Activated naive CD4-positive, alpha-beta T cell treated with anti-CD3 and anti-CD28 coated beads for 36 hours (primary cell): ENCODE data around the gene SH2D3A. TPM values are rescaled to one million over a fixed set of nuclear protein-coding genes. Genes with fewer than 3 reads are reported as not detected.
A peak's percentile ranks its signal among the peaks of the same experiment; 100 is the strongest.

Experiments
- CTCF ChIA-PET: fragments of 350-600 bp; sonication (Branson Sonifier 250); formaldehyde crosslinking; loops from one replicate; lab custom pipeline; 2021; ENCODE audit warnings: antibody characterized with exemption; lab: Charles Lee
- DNase-seq: peaks from one replicate; pipeline ENCODE4 v3.0.0-alpha.2; 2020
- H3K27ac Mint-ChIP-seq: one replicate; pipeline ENCODE4 v1.8.0; 2021; ENCODE audit warnings: mild to moderate bottlenecking, mixed read lengths
- H3K27me3 Mint-ChIP-seq: one replicate; pipeline ENCODE4 v1.8.0; 2021; ENCODE audit warnings: low read depth, mixed read lengths
- H3K36me3 Mint-ChIP-seq: one replicate; pipeline ENCODE4 v1.8.0; 2021; ENCODE audit warnings: low read depth, mixed read lengths
- H3K4me1 Mint-ChIP-seq: one replicate; pipeline ENCODE4 v1.8.0; 2021; ENCODE audit warnings: low read depth, mixed read lengths
- H3K4me3 Mint-ChIP-seq: one replicate; pipeline ENCODE4 v1.8.0; 2021; ENCODE audit warnings: mild to moderate bottlenecking, moderate library complexity, mixed read lengths
- H3K9me3 Mint-ChIP-seq: one replicate; pipeline ENCODE4 v1.8.0; 2021; ENCODE audit warnings: mixed read lengths
- intact Hi-C: fragments of 100-400 bp; cut with micrococcal nuclease; formaldehyde crosslinking; loops from one replicate; pipeline ENCODE4 v1.15.1; 2023
- total RNA-seq, 2 experiments: library from RNA; stranded (reverse); gene quantifications; one replicate each; pipeline ENCODE4 v1.2.3, GENCODE V29; 2021

SH2D3A gene
- total RNA-seq, 2 experiments from 2014 or later = 23.2 to 24.9 TPM

- H3K27ac Mint-ChIP-seq = no peak overlapping the region
- CTCF ChIA-PET = no interaction called here
- H3K9me3 Mint-ChIP-seq = no peaks in the 10 kb centered on the region
- H3K36me3 Mint-ChIP-seq = no peaks in the 10 kb centered on the region
- no peaks in the 10 kb centered on the region for H3K27me3 Mint-ChIP-seq
- peaks cover 17% of the 10 kb centered on the region for H3K4me1 Mint-ChIP-seq
- no peak overlapping the region for H3K4me3 Mint-ChIP-seq
- intact Hi-C loops = no loop called here
- DNase-seq = no peak
These were observed 45.5 kb downstream of the SH2D3A start for GRCh38 chr19:6721773-6722172.

GRCh38 chr19:6721138-6721474 is 46.1 kb downstream of the SH2D3A start:
- Mint-ChIP-seq H3K4me1 (peaks cover 17% of the 10 kb centered on the region), H3K4me3 (no peak overlapping the region), H3K27me3 (no peaks in the 10 kb centered on the region), H3K36me3 (no peaks in the 10 kb centered on the region), H3K9me3 (no peaks in the 10 kb centered on the region), H3K27ac (no peak overlapping the region)
- CTCF ChIA-PET = interaction anchor here (0.7 kb wide), 1 partner anchor 66 kb away, joined by 3 read pairs; no protein-coding TSS in a partner anchor
- DNase-seq = no peak
- intact Hi-C loops = no loop called here

GRCh38 chr19:6720369-6721137 is 46.7 kb downstream of the SH2D3A start, which contains the start of gene C3:
TSS of gene C3 (minus strand) at chr19:6720650. CDS start at chr19:6720589, 61 bp downstream.
- no peak within 1 kb of the TSS for H3K27ac Mint-ChIP-seq
- no peak within 1 kb of the TSS for H3K4me3 Mint-ChIP-seq
- H3K36me3 Mint-ChIP-seq = no peaks in the 10 kb centered on the region
- DNase-seq = no peak
- H3K27me3 Mint-ChIP-seq = no peaks in the 10 kb centered on the region
- H3K9me3 Mint-ChIP-seq = no peaks in the 10 kb centered on the region
- intact Hi-C loops = no loop called here
- peaks cover 17% of the 10 kb centered on the region for H3K4me1 Mint-ChIP-seq
- CTCF ChIA-PET = interaction anchor here (0.7 kb wide), 1 partner anchor 65 kb away, joined by 3 read pairs; no protein-coding TSS in a partner anchor

GRCh38 chr19:6719992-6720368 is 47.3 kb downstream of the SH2D3A start:
- H3K27ac Mint-ChIP-seq = no peak overlapping the region
- CTCF ChIA-PET = no interaction called here

GRCh38 chr19:6719540-6719861 is 47.7 kb downstream of the SH2D3A start:
- no peaks in the 10 kb centered on the region for H3K9me3 Mint-ChIP-seq
- CTCF ChIA-PET = no interaction called here
- H3K27me3 Mint-ChIP-seq = no peaks in the 10 kb centered on the region
- no peak overlapping the region for H3K4me3 Mint-ChIP-seq
- no peaks in the 10 kb centered on the region for H3K36me3 Mint-ChIP-seq
- DNase-seq = no peak
- peaks cover 17% of the 10 kb centered on the region for H3K4me1 Mint-ChIP-seq
- no peak overlapping the region for H3K27ac Mint-ChIP-seq
- intact Hi-C loops = no loop called here

More at GRCh38 chr19:6719992-6720368, 47.3 kb downstream of the SH2D3A start:
- intact Hi-C loops = no loop called here
- H3K9me3 Mint-ChIP-seq = no peaks in the 10 kb centered on the region
- H3K36me3 Mint-ChIP-seq = no peaks in the 10 kb centered on the region
- no peak overlapping the region for H3K4me3 Mint-ChIP-seq
- H3K27me3 Mint-ChIP-seq = no peaks in the 10 kb centered on the region
- no peak for DNase-seq
- peaks cover 17% of the 10 kb centered on the region for H3K4me1 Mint-ChIP-seq

- intact Hi-C loops = no loop called here
- no peak overlapping the region for H3K27ac Mint-ChIP-seq
- no peaks in the 10 kb centered on the region for H3K27me3 Mint-ChIP-seq
- no peak overlapping the region for H3K4me3 Mint-ChIP-seq
- peak; percentile 29 for DNase-seq
- no peaks in the 10 kb centered on the region for H3K9me3 Mint-ChIP-seq
- CTCF ChIA-PET = no interaction called here
- peaks cover 17% of the 10 kb centered on the region for H3K4me1 Mint-ChIP-seq
- H3K36me3 Mint-ChIP-seq = no peaks in the 10 kb centered on the region
These were observed 48.3 kb downstream of the SH2D3A start for GRCh38 chr19:6718741-6719539.

- DNase-seq = no peak
- Mint-ChIP-seq H3K36me3 (no peaks in the 10 kb centered on the region), H3K9me3 (no peaks in the 10 kb centered on the region), H3K27ac (no peak overlapping the region), H3K4me3 (no peak overlapping the region), H3K27me3 (no peaks in the 10 kb centered on the region), H3K4me1 (peaks cover 14% of the 10 kb centered on the region)
- CTCF ChIA-PET = no interaction called here
- intact Hi-C loops = no loop called here
These were observed 49.0 kb downstream of the SH2D3A start for GRCh38 chr19:6718111-6718740.

- no peak for DNase-seq
- H3K27me3 Mint-ChIP-seq = peaks cover 1% of the 10 kb centered on the region
- no peak overlapping the region for H3K4me3 Mint-ChIP-seq
- peaks cover 11% of the 10 kb centered on the region for H3K4me1 Mint-ChIP-seq
- no peaks in the 10 kb centered on the region for H3K36me3 Mint-ChIP-seq
- no peaks in the 10 kb centered on the region for H3K9me3 Mint-ChIP-seq
- intact Hi-C loops = no loop called here
- no peak overlapping the region for H3K27ac Mint-ChIP-seq
- CTCF ChIA-PET = no interaction called here
These were observed 49.7 kb downstream of the SH2D3A start for GRCh38 chr19:6717441-6717971.

GRCh38 chr19:6717036-6717435 is 50.2 kb downstream of the SH2D3A start:
- Mint-ChIP-seq H3K4me3 (no peak overlapping the region), H3K9me3 (no peaks in the 10 kb centered on the region), H3K27me3 (peaks cover 2% of the 10 kb centered on the region), H3K36me3 (no peaks in the 10 kb centered on the region), H3K27ac (no peak overlapping the region), H3K4me1 (peaks cover 11% of the 10 kb centered on the region)
- intact Hi-C loops = no loop called here
- no peak for DNase-seq
- CTCF ChIA-PET = no interaction called here

- H3K9me3 Mint-ChIP-seq = no peaks in the 10 kb centered on the region
- CTCF ChIA-PET = interaction anchor here (1.6 kb wide), 1 partner anchor 85 kb away, joined by 5 read pairs; no protein-coding TSS in a partner anchor
- H3K27ac Mint-ChIP-seq = no peak overlapping the region
- intact Hi-C loops = no loop called here
- H3K4me3 Mint-ChIP-seq = no peak overlapping the region
- no peak for DNase-seq
- H3K4me1 Mint-ChIP-seq = peaks cover 8% of the 10 kb centered on the region
- H3K36me3 Mint-ChIP-seq = no peaks in the 10 kb centered on the region
- H3K27me3 Mint-ChIP-seq = peaks cover 5% of the 10 kb centered on the region
These were observed 50.6 kb downstream of the SH2D3A start for GRCh38 chr19:6716610-6716970.

- Mint-ChIP-seq H3K27me3 (peaks cover 19% of the 10 kb centered on the region), H3K4me1 (peaks cover 9% of the 10 kb centered on the region), H3K27ac (no peak overlapping the region), H3K36me3 (no peaks in the 10 kb centered on the region), H3K9me3 (no peaks in the 10 kb centered on the region), H3K4me3 (no peak overlapping the region)
- DNase-seq = no peak
- intact Hi-C loops = no loop called here
- CTCF ChIA-PET = interaction anchor here (0.7 to 1.6 kb wide), 2 partner anchors 84 to 151 kb away, joined by 3 to 5 read pairs; no protein-coding TSS in a partner anchor
These were observed 52.3 kb downstream of the SH2D3A start for GRCh38 chr19:6714749-6715555.
